K562 (cell line): Measurements from ENCODE around the gene RSAD1. TPM values are rescaled to one million over a fixed set of nuclear protein-coding genes. Genes with fewer than 3 reads are reported as not detected.
A peak's percentile ranks its signal among the peaks of the same experiment; 100 is the strongest.

Experiments used
- ATAC-seq: fragments of 200-7000 bp; cut with Tn5 transposase; 3 replicates; pipeline ENCODE4 v1.9.1; 2020; ENCODE audit warnings: moderate library complexity
- BruUV-seq: library from RNA; stranded (reverse); fragments of 400-500 nt; replicated peaks from 2 replicates; lab custom pipeline; 2021; lab: Mats Ljungman, UMichigan
- CTCF ChIA-PET: fragments of 300-600 bp; formaldehyde crosslinking; extraction: SDS; loops from one replicate; lab custom pipeline; 2021; ENCODE audit warnings: low intra/inter-chr PET ratio; lab: Yijun Ruan, JAX
- POLR2A ChIA-PET: fragments of 300-600, 350-650 bp; sonication (Branson Sonifier 250); formaldehyde crosslinking; extraction: SDS; loops from one replicate; lab custom pipeline; 2021; ENCODE audit warnings: antibody characterized with exemption, inconsistent platforms; lab: Yijun Ruan, JAX
- DNase-seq, 4 experiments: peaks; one replicate each; pipeline versions ENCODE4 v3.0.0 to v3.0.0-alpha.2; 2011 to 2018; ENCODE audit warnings: low spot score in 3 of 4, mixed read lengths in 3 of 4; ENCODE audit errors: extremely low read depth in 1 of 4
- FAIRE-seq: peaks from 2 replicates; lab custom pipeline; 2011; peaks lifted over from hg19 to GRCh38; lab: Jason Lieb, UNC
- H2AFZ ChIP-seq: 2 replicates; pipeline ENCODE4 v1.6.0; 2011; ENCODE audit warnings: low read depth, low read length, control low read depth, inconsistent platforms
- H3K27ac ChIP-seq: fragments of 200-600 bp; 3 replicates; pipeline ENCODE4 v1.8.0; 2011; ENCODE audit warnings: low read depth, mild to moderate bottlenecking, control low read depth, inconsistent platforms, low read length, moderate library complexity, mixed read lengths; ENCODE audit errors: extremely low read depth
- H3K27me3 ChIP-seq, 2 experiments: fragments of 300-600 bp in 1 of 2; 2 replicates in 1 of 2; 3 replicates in 1 of 2; pipeline versions ENCODE4 v1.6.0 to v1.8.0; 2011; ENCODE audit warnings: inconsistent platforms in 2 of 2, low read length in 2 of 2, mild to moderate bottlenecking in 1 of 2, mixed read lengths in 1 of 2, moderate library complexity in 1 of 2; ENCODE audit not compliant: control insufficient read depth in 2 of 2, insufficient read depth in 2 of 2
- H3K36me3 ChIP-seq: fragments of 300-600 bp; 3 replicates; pipeline ENCODE4 v1.8.0; 2011; ENCODE audit warnings: mild to moderate bottlenecking, low read length, inconsistent platforms; ENCODE audit not compliant: control insufficient read depth, insufficient read depth
- H3K4me1 ChIP-seq, 2 experiments: fragments of 200-600 bp in 1 of 2; replicated peaks in 1 of 2; 2 replicates in 1 of 2; 3 replicates in 1 of 2; pipeline versions ENCODE4 v1.5.1 to v1.8.0; 2011; ENCODE audit warnings: inconsistent platforms in 2 of 2, low read length in 2 of 2, mild to moderate bottlenecking in 1 of 2, mixed read lengths in 1 of 2, moderate library complexity in 1 of 2; ENCODE audit not compliant: control insufficient read depth in 2 of 2, insufficient read depth in 2 of 2
- H3K4me2 ChIP-seq: 2 replicates; pipeline ENCODE4 v1.6.1; 2011; ENCODE audit warnings: low read length, control low read depth, inconsistent platforms, mixed read lengths; ENCODE audit not compliant: insufficient read depth
- H3K4me3 ChIP-seq: fragments of 200-600 bp; sonication (generic), shearing (Covaris generic); 2 replicates; pipeline ENCODE4 v1.5.1; 2016; ENCODE audit warnings: control low read depth, inconsistent platforms
- H3K79me2 ChIP-seq: fragments of 200-600 bp; 3 replicates; pipeline ENCODE4 v1.8.0; 2011; ENCODE audit warnings: low read length, inconsistent platforms; ENCODE audit not compliant: control insufficient read depth, insufficient read depth
- H3K9ac ChIP-seq, 2 experiments: 2 replicates each; pipeline versions ENCODE4 v1.6.0 to v1.6.1; 2011; ENCODE audit warnings: low read depth in 2 of 2, low read length in 2 of 2, control low read depth in 1 of 2, inconsistent platforms in 1 of 2, mild to moderate bottlenecking in 1 of 2, mixed read lengths in 1 of 2; ENCODE audit not compliant: insufficient read depth in 1 of 2
- H3K9me1 ChIP-seq: one replicate; pipeline ENCODE4 v1.6.0; 2011; ENCODE audit warnings: inconsistent platforms, mild to moderate bottlenecking, low read length, moderate library complexity; ENCODE audit not compliant: control insufficient read depth, insufficient read depth
- H3K9me3 ChIP-seq: replicated peaks from 2 replicates; pipeline ENCODE4 v1.5.1; 2011; ENCODE audit warnings: low read depth, low read length, inconsistent platforms; ENCODE audit not compliant: control insufficient read depth, insufficient read depth
- H4K20me1 ChIP-seq: replicated peaks from 2 replicates; pipeline ENCODE4 v1.6.1; 2011; ENCODE audit warnings: low read length, inconsistent platforms, mixed read lengths; ENCODE audit not compliant: control insufficient read depth, insufficient read depth
- CBX8 ChIP-seq: fragments of 200-600 bp; sonication (generic); IDR thresholded peaks from 2 replicates; pipeline ENCODE4 v1.6.1; 2012; ENCODE audit warnings: borderline replicate concordance, mixed run types, low read depth, mild to moderate bottlenecking, moderate library complexity, mixed read lengths, low read length, control low read depth, inconsistent platforms; ENCODE audit not compliant: poor library complexity, severe bottlenecking; ENCODE audit errors: extremely low read depth
- CREBBP ChIP-seq: IDR thresholded peaks from one replicate; pipeline ENCODE4 v1.6.1; 2012; ENCODE audit warnings: low read depth, mild to moderate bottlenecking, control low read depth, inconsistent platforms, low read length
- EP300 ChIP-seq: IDR thresholded peaks from 2 replicates; pipeline ENCODE4 v1.6.1; 2012; ENCODE audit warnings: low read length, improper control_type of control experiment
- HCFC1 ChIP-seq: IDR thresholded peaks from 2 replicates; pipeline ENCODE4 v1.6.1; 2012; ENCODE audit warnings: low read depth, low read length, improper control_type of control experiment
- KLF13 ChIP-seq: fragments of 450-650 bp; IDR thresholded peaks from 2 replicates; pipeline ENCODE4 v1.6.1; 2016; ENCODE audit warnings: missing genetic modification characterization, low read depth, mild to moderate bottlenecking, missing compliant biosample characterization, moderate library complexity, borderline replicate concordance
- TAF9B ChIP-seq: fragments of 450-650 bp; IDR thresholded peaks from 2 replicates; pipeline ENCODE4 v1.6.1; 2018; ENCODE audit warnings: mild to moderate bottlenecking; ENCODE audit not compliant: partially characterized antibody
- ZEB2 ChIP-seq: fragments of 450-650 bp; IDR thresholded peaks from 2 replicates; pipeline ENCODE4 v1.6.1; 2016
- ZKSCAN1 ChIP-seq: fragments of 150-350 bp; IDR thresholded peaks from 2 replicates; pipeline ENCODE4 v1.6.1; 2016; ENCODE audit warnings: low read depth, low read length
- ZNF212 ChIP-seq: fragments of 450-650 bp; formaldehyde crosslinking; IDR thresholded peaks from 2 replicates; pipeline ENCODE4 v1.4.0; 2020; ENCODE audit warnings: mild to moderate bottlenecking
- ZNF316 ChIP-seq: fragments of 450-650 bp; IDR thresholded peaks from 2 replicates; pipeline ENCODE4 v1.6.1; 2016
- ZNF354B ChIP-seq: fragments of 250-450 bp; sonication (Bioruptor Pico); IDR thresholded peaks from 2 replicates; pipeline ENCODE4 v1.4.0; 2020
- ZNF707 ChIP-seq: fragments of 250-450 bp; sonication (Bioruptor Pico); conservative IDR thresholded peaks from 2 replicates; pipeline ENCODE4 v1.8.0; 2022; ENCODE audit warnings: inconsistent platforms, mild to moderate bottlenecking, moderate library complexity
- WGBS: fragments of 100-300 bp; shearing (Covaris generic); methylation state at CpG from one replicate; pipeline ENCODE4 v1.1.6; 2016; ENCODE audit warnings: low coverage, mixed read lengths; ENCODE audit not compliant: insufficient coverage; ENCODE audit errors: missing lambda C conversion rate; 5-methylcytosine and 5-hydroxymethylcytosine counted together
- in situ Hi-C: fragments of 300-500 bp; cut with MboI; formaldehyde crosslinking; loops from 4 replicates; pipeline ENCODE4 v1.15.0; 2018; ENCODE audit warnings: inconsistent platforms, mixed read lengths
- intact Hi-C: fragments of 100-400 bp; cut with micrococcal nuclease; formaldehyde crosslinking; loops from 2 replicates; pipeline ENCODE4 v1.14.2; 2022
- polyA plus RNA-seq, 8 experiments: library from polyadenylated mRNA; depleted of rRNA in 4 of 8; stranded (reverse) in 5 of 8; unstranded in 3 of 8; fragments of >200 nt; fragmentation: Nextera tagmentation in 2 of 8; fragmentation: Illumina TruSeq in 1 of 8; extraction: Ambion mirVana in 2 of 8; extraction: Trizol in 1 of 8; gene quantifications; 2 replicates each; pipeline versions ENCODE4 v1.2.1 to v1.2.3, GENCODE V29; 2011 to 2014; ENCODE audit warnings: inconsistent platforms in 1 of 8, missing spikeins in 1 of 8
- total RNA-seq, 7 experiments: library from RNA; depleted of rRNA in 6 of 7; stranded (reverse); fragments of >200 nt in 6 of 7; fragmentation: Illumina TruSeq in 2 of 7; extraction: Trizol in 2 of 7; gene quantifications; 2 replicates each; pipeline versions ENCODE4 v1.2.1 to v1.2.3, GENCODE V29; 2011 to 2021; ENCODE audit warnings: low replicate concordance in 1 of 7

The RSAD1 gene
- total and polyA plus RNA-seq, 9 of the 15 experiments (the other 6 are each of a cell fraction or from before 2014, with no cell fraction given), result 4.5 to 42.5 (median 26.8) TPM

- Histone ChIP-seq H3K9ac (no peak overlapping the region), H3K27me3 (no peaks in the 10 kb centered on the region; a peak in 1 of 5 replicates), H3K4me2 (no peak overlapping the region), H3K4me1 (no peaks in the 10 kb centered on the region; a peak in 2 of 5 replicates), H4K20me1 (no peaks in the 10 kb centered on the region), H3K4me3 (no peak overlapping the region), H3K9me1 (no peaks in the 10 kb centered on the region), H2AFZ (no peak overlapping the region), H3K27ac (no peak overlapping the region), H3K36me3 (no peaks in the 10 kb centered on the region), H3K79me2 (no peaks in the 10 kb centered on the region), H3K9me3 (no peaks in the 10 kb centered on the region)
- 2% methylated on average over 3 of the region's 3 CpGs for WGBS
- intact Hi-C loops (no loop called here), in situ Hi-C loops (no loop called here)
- no TSS peak for BruUV-seq
- ChIA-PET CTCF (no interaction called here), POLR2A (interaction anchor here (0.8 to 1.6 kb wide), 3 partner anchors 9 to 34 kb away, joined by 3 to 7 read pairs (median 3); no protein-coding TSS in a partner anchor)
- no peak for DNase-seq
- TF ChIP-seq ZNF354B (CRISPR knock-in tag) (no peak), HCFC1 (0 out of 2 replicates have a peak, but pooled peaks have one; percentile 23), TAF9B (no peak), ZKSCAN1 (no peak), KLF13 (tag) (no peak), ZNF316 (no peak), EP300 (peak; percentile 95), ZNF212 (CRISPR knock-in tag) (no peak), ZNF707 (CRISPR knock-in tag) (no peak), CREBBP (no peak), CBX8 (no peak), ZEB2 (peak; percentile 99)
- no peak for FAIRE-seq
- 0 out of 3 replicates have a peak, but pooled peaks have one; percentile 32 for ATAC-seq
Observed at GRCh38 chr17:50493744-50494143, 15.1 kb downstream of the RSAD1 start.
